CD4-positive, alpha-beta memory T cell (primary cell): ENCODE data around the gene PAGR1. TPM values are rescaled to one million over a fixed set of nuclear protein-coding genes. Genes with fewer than 3 reads are reported as not detected.

Experiments used
- CTCF ChIA-PET: fragments of 350-600 bp; sonication (Branson Sonifier 250); formaldehyde crosslinking; loops from one replicate; lab custom pipeline; 2021; ENCODE audit warnings: inconsistent platforms; ENCODE audit not compliant: partially characterized antibody; lab: Charles Lee
- POLR2A ChIA-PET: fragments of 350-600 bp; sonication (Branson Sonifier 250); formaldehyde crosslinking; loops from one replicate; lab custom pipeline; 2021; ENCODE audit not compliant: partially characterized antibody; lab: Charles Lee
- DNase-seq, 5 donors: peaks; one replicate each; pipeline versions ENCODE4 v3.0.0 to v3.0.0-alpha.2; 2020 to 2022; ENCODE audit warnings: mixed read lengths in 1 of 5
- H3K27ac ChIP-seq: one replicate; pipeline ENCODE4 v1.7.0; 2013; ENCODE audit warnings: low read depth, low read length
- H3K27me3 ChIP-seq: 2 replicates; pipeline ENCODE4 v1.7.0; 2013; ENCODE audit warnings: mild to moderate bottlenecking, low read length, moderate library complexity; ENCODE audit not compliant: insufficient read depth
- H3K36me3 ChIP-seq: 2 replicates; pipeline ENCODE4 v1.7.0; 2013; ENCODE audit warnings: mild to moderate bottlenecking, low read length, moderate library complexity; ENCODE audit not compliant: insufficient read depth
- H3K4me1 ChIP-seq: 2 replicates; pipeline ENCODE4 v1.7.0; 2013; ENCODE audit warnings: mild to moderate bottlenecking, low read length, moderate library complexity; ENCODE audit not compliant: insufficient read depth
- H3K4me3 ChIP-seq, 2 donors: one replicate each; pipeline ENCODE4 v1.7.0; 2013; ENCODE audit warnings: low read length in 2 of 2, mild to moderate bottlenecking in 1 of 2
- H3K9me3 ChIP-seq, 2 donors: one replicate each; pipeline ENCODE4 v1.7.0; 2013; ENCODE audit warnings: low read length in 2 of 2, control low read depth in 1 of 2; ENCODE audit not compliant: control insufficient read depth in 1 of 2
- H3K27ac Mint-ChIP-seq, 7 donors: one replicate each; pipeline ENCODE4 v1.8.0; 2020 to 2021; ENCODE audit warnings: mixed read lengths in 7 of 7, mild to moderate bottlenecking in 6 of 7, inconsistent platforms in 3 of 7, moderate library complexity in 3 of 7
- H3K27me3 Mint-ChIP-seq, 2 donors: one replicate each; pipeline ENCODE4 v1.8.0; 2020 to 2021; ENCODE audit warnings: mixed read lengths in 2 of 2
- H3K36me3 Mint-ChIP-seq, 2 donors: one replicate each; pipeline ENCODE4 v1.8.0; 2020 to 2021; ENCODE audit warnings: mixed read lengths in 2 of 2, inconsistent platforms in 1 of 2, mild to moderate bottlenecking in 1 of 2
- H3K4me1 Mint-ChIP-seq, 4 donors: one replicate each; pipeline ENCODE4 v1.8.0; 2020 to 2021; ENCODE audit warnings: mixed read lengths in 4 of 4, mild to moderate bottlenecking in 1 of 4
- H3K4me3 Mint-ChIP-seq, 8 donors: one replicate each; pipeline ENCODE4 v1.8.0; 2020 to 2021; ENCODE audit warnings: mixed read lengths in 8 of 8, mild to moderate bottlenecking in 7 of 8, moderate library complexity in 6 of 8, inconsistent platforms in 3 of 8
- H3K9me3 Mint-ChIP-seq, 8 donors: one replicate each; pipeline ENCODE4 v1.8.0; 2020 to 2021; ENCODE audit warnings: mixed read lengths in 8 of 8, mild to moderate bottlenecking in 5 of 8, inconsistent platforms in 3 of 8, moderate library complexity in 1 of 8
- intact Hi-C: fragments of 100-400 bp; cut with micrococcal nuclease; formaldehyde crosslinking; loops from one replicate; pipeline ENCODE4 v1.15.1; 2023
- polyA plus RNA-seq, 2 donors: library from polyadenylated mRNA; unstranded; fragments of 300-500 nt; fragmentation: Illumina TruSeq; gene quantifications; one replicate each; pipeline ENCODE4 v1.2.3, GENCODE V29; 2021
- total RNA-seq, 2 experiments: library from RNA; stranded (reverse); gene quantifications; one replicate each; pipeline ENCODE4 v1.2.3, GENCODE V29; 2021

Gene PAGR1
- total and polyA plus RNA-seq, 4 experiments from 2014 or later = 43.7 to 51.1 (median 45.5) TPM

GRCh38 chr16:29858974-29859373 is 43.0 kb downstream of the PAGR1 start:
- DNase-seq = no peak
- Histone ChIP-seq H3K4me1 (peaks cover 22% of the 10 kb centered on the region), H3K9me3 (no peaks in the 10 kb centered on the region), H3K4me3 (no peak overlapping the region), H3K36me3 (peaks cover 16% of the 10 kb centered on the region), H3K27ac (no peak overlapping the region), H3K27me3 (no peaks in the 10 kb centered on the region)
- H3K36me3 Mint-ChIP-seq = peaks cover 17 to 34% of the 10 kb centered on the region in 2 donors
- peaks cover 4 to 31% (median 18%) of the 10 kb centered on the region in 4 donors for H3K4me1 Mint-ChIP-seq
- intact Hi-C loops = no loop called here
- POLR2A ChIA-PET = interaction anchor here (1.5 kb wide), 1 partner anchor 52 kb away, joined by 3 read pairs; no protein-coding TSS in a partner anchor
- H3K27ac Mint-ChIP-seq = no peak overlapping the region
- no peak overlapping the region for H3K4me3 Mint-ChIP-seq
- no peaks in the 10 kb centered on the region for H3K27me3 Mint-ChIP-seq
- CTCF ChIA-PET = interaction anchor here (1.3 to 2.9 kb wide), 2 partner anchors 11 to 159 kb away, joined by 4 to 18 read pairs; no protein-coding TSS in a partner anchor
- H3K9me3 Mint-ChIP-seq = peaks cover 0 to 2% (median 0%) of the 10 kb centered on the region in 8 donors

- peaks cover 22% of the 10 kb centered on the region for H3K4me1 ChIP-seq
- H3K4me3 ChIP-seq = no peak overlapping the region
- peak overlapping the region in 4 of 8 donors; percentile 41 to 84 (median 64) for H3K4me3 Mint-ChIP-seq
- intact Hi-C loops = loop anchor here (5.0 kb wide), 1 partner anchor 67 kb away; the partner anchor contains the start of gene KCTD13
- no peak overlapping the region for H3K27ac Mint-ChIP-seq
- POLR2A ChIA-PET = interaction anchor here (0.6 to 1.5 kb wide), 2 partner anchors 53 to 104 kb away, joined by 3 read pairs; no protein-coding TSS in a partner anchor
- no peaks in the 10 kb centered on the region for H3K27me3 Mint-ChIP-seq
- DNase-seq = no peak
- H3K4me1 Mint-ChIP-seq = peaks cover 4 to 32% (median 19%) of the 10 kb centered on the region in 4 donors
- H3K9me3 Mint-ChIP-seq = peaks cover 0 to 2% (median 0%) of the 10 kb centered on the region in 8 donors
- H3K36me3 ChIP-seq = peaks cover 16% of the 10 kb centered on the region
- H3K27ac ChIP-seq = no peak overlapping the region
- H3K9me3 ChIP-seq = no peaks in the 10 kb centered on the region
- CTCF ChIA-PET = interaction anchor here (0.6 kb wide), 1 partner anchor 10 kb away, joined by 3 read pairs; no protein-coding TSS in a partner anchor
- no peaks in the 10 kb centered on the region for H3K27me3 ChIP-seq
- H3K36me3 Mint-ChIP-seq = peaks cover 17 to 34% of the 10 kb centered on the region in 2 donors
Observed at GRCh38 chr16:29860218-29860617, 44.3 kb downstream of the PAGR1 start.

- intact Hi-C loops = loop anchor here (5.0 kb wide), 1 partner anchor 65 kb away; the partner anchor contains the start of gene KCTD13
- no peaks in the 10 kb centered on the region for H3K27me3 Mint-ChIP-seq
Observed at GRCh38 chr16:29862383-29862883, 46.5 kb downstream of the PAGR1 start.

GRCh38 chr16:29862884-29863668 is 47.1 kb downstream of the PAGR1 start, which contains the start of gene CDIPT:
CDIPT (minus strand) TSS chr16:29863226; CDS start chr16:29862857, 369 bp downstream.
- Histone ChIP-seq H3K4me3 (peak within 1 kb of the TSS; percentile 69 to 83), H3K9me3 (no peaks in the 10 kb centered on the region), H3K27ac (peak within 1 kb of the TSS; percentile 89), H3K36me3 (peaks cover 16% of the 10 kb centered on the region), H3K4me1 (peaks cover 22% of the 10 kb centered on the region), H3K27me3 (no peaks in the 10 kb centered on the region)
- intact Hi-C loops = loop anchor here (1.0 to 5.0 kb wide), 7 partner anchors 13 to 158 kb away; partner anchors contain the start of genes ASPHD1, INO80E, KCTD13 and PAGR1
- Mint-ChIP-seq H3K4me3 (peak within 1 kb of the TSS; percentile 84 to 99 (median 96)), H3K27me3 (no peaks in the 10 kb centered on the region), H3K36me3 (peaks cover 17 to 30% of the 10 kb centered on the region in 2 donors), H3K9me3 (peaks cover 0 to 2% (median 0%) of the 10 kb centered on the region in 8 donors), H3K27ac (peak within 1 kb of the TSS; percentile 87 to 100 (median 98)), H3K4me1 (peaks cover 4 to 34% (median 19%) of the 10 kb centered on the region in 4 donors)
- CTCF ChIA-PET = interaction anchor here (0.7 to 1.7 kb wide), 6 partner anchors 14 to 163 kb away, joined by 3 to 4 read pairs (median 4); partner anchors contain the start of gene PAGR1
- peak; percentile 95 to 96 (median 95) for DNase-seq
- POLR2A ChIA-PET = interaction anchor here (0.6 to 3.0 kb wide), 22 partner anchors 9 to 200 kb away, joined by 3 to 18 read pairs (median 4); partner anchors contain the start of genes ASPHD1, HIRIP3, INO80E and KCTD13

More at GRCh38 chr16:29862383-29862883, 46.5 kb downstream of the PAGR1 start:
- H3K36me3 Mint-ChIP-seq = peaks cover 17 to 30% of the 10 kb centered on the region in 2 donors
- H3K4me3 Mint-ChIP-seq = peak overlapping the region; percentile 84 to 99 (median 96)
- ChIA-PET CTCF (interaction anchor here (1.4 to 1.8 kb wide), 3 partner anchors 14 to 162 kb away, joined by 3 to 9 read pairs (median 4); partner anchors contain the start of gene PAGR1), POLR2A (interaction anchor here (0.6 to 3.0 kb wide), 10 partner anchors 42 to 173 kb away, joined by 3 to 18 read pairs (median 5); partner anchors contain the start of genes HIRIP3, INO80E, KCTD13 and KIF22)
- Histone ChIP-seq H3K27me3 (no peaks in the 10 kb centered on the region), H3K4me3 (peak overlapping the region; percentile 69 to 83), H3K27ac (peak overlapping the region; percentile 89), H3K9me3 (no peaks in the 10 kb centered on the region), H3K36me3 (peaks cover 16% of the 10 kb centered on the region), H3K4me1 (peaks cover 22% of the 10 kb centered on the region)
- peak overlapping the region; percentile 73 to 96 (median 93) for H3K27ac Mint-ChIP-seq
- peaks cover 4 to 34% (median 19%) of the 10 kb centered on the region in 4 donors for H3K4me1 Mint-ChIP-seq
- DNase-seq = no peak
- H3K9me3 Mint-ChIP-seq = peaks cover 0 to 2% (median 0%) of the 10 kb centered on the region in 8 donors

GRCh38 chr16:29863669-29863984 is 47.7 kb downstream of the PAGR1 start:
- H3K4me1 Mint-ChIP-seq = peaks cover 4 to 34% (median 18%) of the 10 kb centered on the region in 4 donors
- Histone ChIP-seq H3K4me1 (peaks cover 22% of the 10 kb centered on the region), H3K36me3 (peaks cover 10% of the 10 kb centered on the region), H3K9me3 (no peaks in the 10 kb centered on the region), H3K4me3 (peak overlapping the region in 1 of 2 donors; percentile 83), H3K27ac (peak overlapping the region; percentile 89), H3K27me3 (no peaks in the 10 kb centered on the region)
- CTCF ChIA-PET = interaction anchor here (0.7 to 1.7 kb wide), 5 partner anchors 15 to 163 kb away, joined by 3 to 4 read pairs (median 4); no protein-coding TSS in a partner anchor
- H3K36me3 Mint-ChIP-seq = peaks cover 13 to 26% of the 10 kb centered on the region in 2 donors
- no peaks in the 10 kb centered on the region for H3K27me3 Mint-ChIP-seq
- peaks cover 0 to 2% (median 0%) of the 10 kb centered on the region in 8 donors for H3K9me3 Mint-ChIP-seq
- no peak for DNase-seq
- peak overlapping the region; percentile 84 to 97 (median 94) for H3K4me3 Mint-ChIP-seq
- POLR2A ChIA-PET = interaction anchor here (0.6 to 3.0 kb wide), 20 partner anchors 8 to 200 kb away, joined by 3 to 18 read pairs (median 5); partner anchors contain the start of genes ASPHD1, HIRIP3, INO80E and KCTD13
- intact Hi-C loops = loop anchor here (1.0 to 5.0 kb wide), 7 partner anchors 13 to 158 kb away; partner anchors contain the start of genes ASPHD1, INO80E, KCTD13 and PAGR1
- peak overlapping the region; percentile 47 to 100 (median 98) for H3K27ac Mint-ChIP-seq

GRCh38 chr16:29864205-29864604 is 48.3 kb downstream of the PAGR1 start:
- Histone ChIP-seq H3K9me3 (no peaks in the 10 kb centered on the region), H3K36me3 (peaks cover 4% of the 10 kb centered on the region), H3K4me1 (peaks cover 22% of the 10 kb centered on the region), H3K27me3 (no peaks in the 10 kb centered on the region), H3K27ac (no peak overlapping the region), H3K4me3 (no peak overlapping the region)
- Mint-ChIP-seq H3K9me3 (peaks cover 0 to 2% (median 0%) of the 10 kb centered on the region in 8 donors), H3K4me1 (peaks cover 4 to 34% (median 18%) of the 10 kb centered on the region in 4 donors), H3K27ac (peak overlapping the region in 1 of 7 donors; percentile 12), H3K36me3 (peaks cover 12 to 23% of the 10 kb centered on the region in 2 donors), H3K4me3 (no peak overlapping the region), H3K27me3 (no peaks in the 10 kb centered on the region)
- ChIA-PET CTCF (interaction anchor here (0.8 to 1.7 kb wide), 3 partner anchors 56 to 173 kb away, joined by 4 read pairs; no protein-coding TSS in a partner anchor), POLR2A (interaction anchor here (0.7 to 3.0 kb wide), 6 partner anchors 36 to 168 kb away, joined by 3 to 18 read pairs (median 7); partner anchors contain the start of genes ASPHD1, HIRIP3, INO80E and MVP)
- intact Hi-C loops = loop anchor here (5.0 kb wide), 1 partner anchor 63 kb away; the partner anchor contains the start of gene KCTD13
- DNase-seq = peak in 1 of 5 donors; percentile 32
